HEK293 (cell line): ENCODE data around the gene CDT1.

ENCODE experiments used
- CTCF ChIA-PET: fragments of 350-600 bp; formaldehyde crosslinking; extraction: SDS; loops from one replicate; lab custom pipeline; 2021; ENCODE audit warnings: antibody characterized with exemption; lab: Yijun Ruan, JAX
- POLR2A ChIA-PET: fragments of 300-600 bp; formaldehyde crosslinking; extraction: SDS; loops from one replicate; lab custom pipeline; 2020; ENCODE audit warnings: antibody characterized with exemption, inconsistent platforms; lab: Yijun Ruan, JAX
- H3K27ac ChIP-seq: fragments of 200-500 bp; sonication (Bioruptor generic); 2 replicates; pipeline ENCODE4 v1.5.1; 2014; ENCODE audit warnings: low read depth, low read length, control low read depth, inconsistent platforms; ENCODE audit errors: extremely low read depth
- H3K36me3 ChIP-seq, 2 experiments: fragments of 200-500 bp in 1 of 2; sonication (Bioruptor generic) in 1 of 2; 1 replicate in 1 of 2; 2 replicates in 1 of 2; pipeline ENCODE4 v1.5.1; 2014 to 2017; ENCODE audit warnings: inconsistent platforms in 2 of 2, low read length in 2 of 2; ENCODE audit not compliant: control insufficient read depth in 2 of 2, insufficient read depth in 1 of 2
- H3K4me1 ChIP-seq: fragments of 200-500 bp; sonication (Bioruptor generic); 2 replicates; pipeline ENCODE4 v1.5.1; 2014; ENCODE audit warnings: mild to moderate bottlenecking, low read length, inconsistent platforms; ENCODE audit not compliant: control insufficient read depth, insufficient read depth
- H3K4me3 ChIP-seq: 2 replicates; pipeline ENCODE4 v1.5.1; 2011; ENCODE audit warnings: low read depth, mild to moderate bottlenecking, control low read depth, low read length, moderate library complexity
- H3K9me3 ChIP-seq: fragments of 200-500 bp; sonication (Bioruptor generic); 2 replicates; pipeline ENCODE4 v1.5.1; 2014; ENCODE audit warnings: low read depth, low read length, inconsistent platforms; ENCODE audit not compliant: control insufficient read depth, insufficient read depth
- FEZF1 ChIP-seq: fragments of 450-650 bp; formaldehyde crosslinking; IDR thresholded peaks from 2 replicates; pipeline ENCODE4 v1.5.1; 2016; ENCODE audit warnings: missing biosample characterization, missing genetic modification characterization
- GLIS1 ChIP-seq: fragments of 450-650 bp; formaldehyde crosslinking; IDR thresholded peaks from 2 replicates; pipeline ENCODE4 v1.5.1; 2016; ENCODE audit warnings: missing biosample characterization, missing genetic modification characterization
- HOXA7 ChIP-seq: sonication (generic); formaldehyde crosslinking; IDR thresholded peaks from 2 replicates; pipeline ENCODE4 v1.8.1; 2022; ENCODE audit warnings: missing genetic modification reagents, borderline replicate concordance
- HOXC10 ChIP-seq: sonication (generic); formaldehyde crosslinking; IDR thresholded peaks from 2 replicates; pipeline ENCODE4 v1.8.1; 2023; ENCODE audit warnings: mild to moderate bottlenecking, missing genetic modification reagents
- IKZF3 ChIP-seq: fragments of 450-650 bp; IDR thresholded peaks from 2 replicates; pipeline ENCODE4 v1.5.0; 2018; ENCODE audit warnings: missing biosample characterization, mild to moderate bottlenecking, missing genetic modification characterization, moderate library complexity
- KLF1 ChIP-seq: fragments of 450-650 bp; formaldehyde crosslinking; IDR thresholded peaks from 2 replicates; pipeline ENCODE4 v1.5.1; 2016; ENCODE audit warnings: missing biosample characterization, missing genetic modification characterization
- KLF8 ChIP-seq: fragments of 450-650 bp; formaldehyde crosslinking; IDR thresholded peaks from 2 replicates; pipeline ENCODE4 v1.5.1; 2016; ENCODE audit warnings: missing biosample characterization, missing genetic modification characterization
- REPIN1 ChIP-seq: fragments of 450-650 bp; formaldehyde crosslinking; IDR thresholded peaks from 2 replicates; pipeline ENCODE4 v1.5.1; 2017; ENCODE audit warnings: missing biosample characterization, missing genetic modification characterization, low read depth
- ZBTB49 ChIP-seq: fragments of 450-650 bp; formaldehyde crosslinking; IDR thresholded peaks from 2 replicates; pipeline ENCODE4 v1.5.1; 2016; ENCODE audit warnings: missing biosample characterization, missing genetic modification characterization, low read depth
- ZFP41 ChIP-seq: fragments of 450-650 bp; formaldehyde crosslinking; IDR thresholded peaks from 2 replicates; pipeline ENCODE4 v1.5.1; 2016; ENCODE audit warnings: missing biosample characterization, missing genetic modification characterization, borderline replicate concordance
- ZNF132 ChIP-seq: fragments of 450-650 bp; formaldehyde crosslinking; IDR thresholded peaks from 2 replicates; pipeline ENCODE4 v1.5.1; 2017; ENCODE audit warnings: missing biosample characterization, missing genetic modification characterization, borderline replicate concordance
- ZNF140 ChIP-seq: fragments of 450-650 bp; formaldehyde crosslinking; IDR thresholded peaks from 2 replicates; pipeline ENCODE4 v1.5.1; 2016; ENCODE audit warnings: missing biosample characterization, missing genetic modification characterization
- ZNF169 ChIP-seq: fragments of 450-650 bp; formaldehyde crosslinking; IDR thresholded peaks from 2 replicates; pipeline ENCODE4 v1.5.1; 2016; ENCODE audit warnings: missing biosample characterization, missing genetic modification characterization
- ZNF174 ChIP-seq: fragments of 450-650 bp; formaldehyde crosslinking; IDR thresholded peaks from 2 replicates; pipeline ENCODE4 v1.5.0; 2017; ENCODE audit warnings: missing biosample characterization, mild to moderate bottlenecking, missing genetic modification characterization
- ZNF2 ChIP-seq: fragments of 450-650 bp; formaldehyde crosslinking; IDR thresholded peaks from 2 replicates; pipeline ENCODE4 v1.5.1; 2016; ENCODE audit warnings: missing biosample characterization, missing genetic modification characterization
- ZNF221 ChIP-seq: fragments of 450-650 bp; formaldehyde crosslinking; IDR thresholded peaks from 2 replicates; pipeline ENCODE4 v1.5.1; 2017; ENCODE audit warnings: missing biosample characterization, missing genetic modification characterization, borderline replicate concordance
- ZNF239 ChIP-seq: fragments of 450-650 bp; formaldehyde crosslinking; IDR thresholded peaks from 2 replicates; pipeline ENCODE4 v1.5.1; 2016; ENCODE audit warnings: missing biosample characterization, missing genetic modification characterization
- ZNF248 ChIP-seq: fragments of 450-650 bp; formaldehyde crosslinking; IDR thresholded peaks from 2 replicates; pipeline ENCODE4 v1.5.1; 2017; ENCODE audit warnings: missing biosample characterization, missing genetic modification characterization
- ZNF324 ChIP-seq: fragments of 450-650 bp; formaldehyde crosslinking; IDR thresholded peaks from 2 replicates; pipeline ENCODE4 v1.5.1; 2016; ENCODE audit warnings: missing biosample characterization, missing genetic modification characterization
- ZNF341 ChIP-seq: fragments of 450-650 bp; formaldehyde crosslinking; IDR thresholded peaks from 2 replicates; pipeline ENCODE4; 2016; ENCODE audit warnings: low read depth, missing biosample characterization, missing genetic modification characterization
- ZNF350 ChIP-seq: fragments of 450-650 bp; formaldehyde crosslinking; IDR thresholded peaks from 2 replicates; pipeline ENCODE4 v1.5.0; 2017; ENCODE audit warnings: missing biosample characterization, mild to moderate bottlenecking, missing genetic modification characterization
- ZNF366 ChIP-seq: fragments of 450-650 bp; formaldehyde crosslinking; conservative IDR thresholded peaks from 2 replicates; pipeline ENCODE4 v1.5.1; 2016; ENCODE audit warnings: missing biosample characterization, missing genetic modification characterization
- ZNF37A ChIP-seq: fragments of 450-650 bp; IDR thresholded peaks from 2 replicates; pipeline ENCODE4 v1.5.1; 2018; ENCODE audit warnings: missing biosample characterization, missing genetic modification characterization
- ZNF416 ChIP-seq: fragments of 450-650 bp; formaldehyde crosslinking; IDR thresholded peaks from 2 replicates; pipeline ENCODE4 v1.5.1; 2016; ENCODE audit warnings: missing biosample characterization, missing genetic modification characterization
- ZNF423 ChIP-seq: fragments of 450-650 bp; formaldehyde crosslinking; IDR thresholded peaks from 2 replicates; pipeline ENCODE4 v1.5.1; 2016; ENCODE audit warnings: missing biosample characterization, missing genetic modification characterization
- ZNF433 ChIP-seq: fragments of 450-650 bp; formaldehyde crosslinking; IDR thresholded peaks from 2 replicates; pipeline ENCODE4 v1.5.1; 2016; ENCODE audit warnings: missing biosample characterization, missing genetic modification characterization, low read depth
- ZNF488 ChIP-seq: fragments of 450-650 bp; formaldehyde crosslinking; IDR thresholded peaks from 2 replicates; pipeline ENCODE4 v1.5.1; 2016; ENCODE audit warnings: missing biosample characterization, missing genetic modification characterization
- ZNF571 ChIP-seq: fragments of 450-650 bp; formaldehyde crosslinking; IDR thresholded peaks from 2 replicates; pipeline ENCODE4 v1.5.0; 2017; ENCODE audit warnings: missing biosample characterization, missing genetic modification characterization
- ZNF580 ChIP-seq: fragments of 450-650 bp; formaldehyde crosslinking; IDR thresholded peaks from 2 replicates; pipeline ENCODE4 v1.5.1; 2016; ENCODE audit warnings: missing biosample characterization, missing genetic modification characterization
- ZNF596 ChIP-seq: fragments of 450-650 bp; IDR thresholded peaks from 2 replicates; pipeline ENCODE4 v1.5.0; 2018; ENCODE audit warnings: missing biosample characterization, mild to moderate bottlenecking, missing genetic modification characterization, moderate library complexity
- ZNF623 ChIP-seq: fragments of 450-650 bp; formaldehyde crosslinking; IDR thresholded peaks from 2 replicates; pipeline ENCODE4 v1.5.1; 2016; ENCODE audit warnings: missing biosample characterization, missing genetic modification characterization
- ZNF624 ChIP-seq: fragments of 450-650 bp; formaldehyde crosslinking; IDR thresholded peaks from 2 replicates; pipeline ENCODE4 v1.5.1; 2017; ENCODE audit warnings: missing biosample characterization, missing genetic modification characterization
- ZNF664 ChIP-seq: fragments of 450-650 bp; formaldehyde crosslinking; IDR thresholded peaks from 2 replicates; pipeline ENCODE4 v1.5.1; 2016; ENCODE audit warnings: missing biosample characterization, missing genetic modification characterization
- ZNF747 ChIP-seq: fragments of 450-650 bp; formaldehyde crosslinking; IDR thresholded peaks from 2 replicates; pipeline ENCODE4 v1.5.1; 2016; ENCODE audit warnings: missing biosample characterization, missing genetic modification characterization
- ZNF76 ChIP-seq: fragments of 450-650 bp; formaldehyde crosslinking; IDR thresholded peaks from 2 replicates; pipeline ENCODE4; 2016; ENCODE audit warnings: low read depth, missing biosample characterization, missing genetic modification characterization, borderline replicate concordance
- ZSCAN16 ChIP-seq: fragments of 450-650 bp; formaldehyde crosslinking; IDR thresholded peaks from 2 replicates; pipeline ENCODE4 v1.5.1; 2016; ENCODE audit warnings: missing biosample characterization, missing genetic modification characterization
- ZSCAN5A ChIP-seq: fragments of 450-650 bp; formaldehyde crosslinking; IDR thresholded peaks from 2 replicates; pipeline ENCODE4 v1.5.1; 2016; ENCODE audit warnings: missing biosample characterization, missing genetic modification characterization

Gene CDT1

GRCh38 chr16:88809068-88809675, 5.6 kb downstream of the CDT1 start:
- H3K27ac ChIP-seq = peak overlapping the region; percentile 87
- peaks cover 0 to 69% of the 10 kb centered on the region in 2 experiments; a peak in 1 of 3 replicates for H3K36me3 ChIP-seq
- H3K4me1 ChIP-seq = peaks cover 5% of the 10 kb centered on the region
- no peaks in the 10 kb centered on the region for H3K9me3 ChIP-seq
- ChIA-PET CTCF (interaction anchor here (0.5 to 3.3 kb wide), 3 partner anchors 72 to 494 kb away, joined by 3 to 25 read pairs (median 6); no protein-coding TSS in a partner anchor), POLR2A (interaction anchor here (1.0 to 5.2 kb wide), 15 partner anchors 9 to 408 kb away, joined by 3 to 33 read pairs (median 6); partner anchors contain the start of genes CDH15, GALNS, TRAPPC2L and ZNF778)
- H3K4me3 ChIP-seq = no peak overlapping the region
- TF ChIP-seq ZNF488 (no peak), ZSCAN16 (no peak), ZNF248 (tag by site-specific recombination) (no peak), FEZF1 (tag by site-specific recombination) (peak; percentile 78), ZBTB49 (tag by site-specific recombination) (no peak), ZNF596 (tag by site-specific recombination) (0 out of 2 replicates have a peak, but pooled peaks have one; percentile 10), ZNF132 (tag by site-specific recombination) (no peak), HOXC10 (CRISPR knock-in tag) (no peak), ZNF174 (tag by site-specific recombination) (no peak), IKZF3 (peak; percentile 94), ZNF623 (tag by site-specific recombination) (0 out of 2 replicates have a peak, but pooled peaks have one; percentile 8), GLIS1 (tag by site-specific recombination) (peak; percentile 57), ZNF624 (no peak), ZFP41 (no peak), ZNF433 (no peak), ZNF341 (tag by site-specific recombination) (no peak), ZNF416 (no peak), ZNF664 (tag by site-specific recombination) (no peak), ZNF140 (tag by site-specific recombination) (no peak), ZNF747 (tag by site-specific recombination) (no peak), ZNF366 (tag by site-specific recombination) (no peak), ZNF350 (tag by site-specific recombination) (no peak), ZNF423 (tag by site-specific recombination) (no peak), KLF8 (tag by site-specific recombination) (no peak), REPIN1 (no peak), HOXA7 (CRISPR knock-in tag) (no peak), ZNF169 (tag by site-specific recombination) (no peak), ZNF2 (tag by site-specific recombination) (peak; percentile 37; the same call in 1 of the 2 replicates), ZNF76 (no peak; the same call in 1 of the 2 replicates), ZNF324 (tag by site-specific recombination) (no peak), ZNF221 (tag by site-specific recombination) (no peak), ZNF580 (tag by site-specific recombination) (no peak), ZNF239 (tag by site-specific recombination) (no peak), KLF1 (tag by site-specific recombination) (no peak), ZNF571 (tag by site-specific recombination) (no peak), ZSCAN5A (tag by site-specific recombination) (no peak), ZNF37A (tag by site-specific recombination) (no peak)
